GM04504 (cell line): Measurements from ENCODE around the gene GCGR.

ENCODE experiments used
- DNase-seq: peaks from one replicate; pipeline ENCODE4 v3.0.0-alpha.2; 2012; ENCODE audit warnings: low read depth

GCGR gene

DNA sequence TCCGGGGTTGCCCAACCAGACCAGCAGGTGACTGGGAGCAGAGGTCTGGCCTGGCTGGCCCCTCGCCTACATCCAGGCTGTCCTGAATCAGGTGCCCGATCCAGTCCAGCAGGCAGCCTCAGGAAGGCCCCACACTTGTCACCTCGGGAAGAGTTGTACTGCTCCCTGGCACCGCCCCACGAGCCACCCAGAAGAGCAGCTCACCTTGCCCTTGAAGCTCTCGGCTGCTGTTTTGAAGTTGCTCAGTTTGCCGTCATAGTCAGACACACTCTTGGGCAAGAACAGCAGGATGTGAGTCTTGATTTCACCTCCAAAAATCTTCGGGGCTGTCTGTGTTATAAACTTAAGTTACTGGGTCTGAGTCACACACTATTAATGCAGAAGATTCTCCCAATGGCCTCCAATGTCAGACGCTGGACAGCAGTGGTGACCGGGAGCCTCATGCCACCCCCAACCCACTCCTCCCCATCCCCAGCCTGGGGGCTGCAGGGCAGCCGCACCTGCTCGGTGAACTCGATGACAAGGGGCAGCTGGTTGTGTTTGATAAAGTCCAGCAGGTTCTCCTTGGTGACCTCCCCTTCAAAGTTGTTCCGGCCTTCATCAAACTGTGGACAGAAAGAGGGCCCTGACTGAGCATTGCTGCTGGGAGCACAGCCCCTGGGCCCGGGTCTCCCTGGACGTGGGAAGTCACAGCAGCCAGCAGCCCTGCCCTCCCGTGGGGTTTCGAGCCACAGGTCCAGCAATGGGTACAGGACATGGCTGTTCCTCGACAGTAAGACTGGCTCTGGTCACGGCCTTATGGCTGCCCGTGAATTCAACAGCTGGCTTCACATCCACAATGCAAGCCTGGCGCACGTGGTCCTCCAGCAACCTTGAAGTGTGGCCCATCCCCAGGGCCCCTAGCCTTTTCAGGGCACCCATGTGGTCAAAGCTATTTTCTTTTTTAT, 43.1 kb downstream of the GCGR start:
- no peak for DNase-seq

DNA sequence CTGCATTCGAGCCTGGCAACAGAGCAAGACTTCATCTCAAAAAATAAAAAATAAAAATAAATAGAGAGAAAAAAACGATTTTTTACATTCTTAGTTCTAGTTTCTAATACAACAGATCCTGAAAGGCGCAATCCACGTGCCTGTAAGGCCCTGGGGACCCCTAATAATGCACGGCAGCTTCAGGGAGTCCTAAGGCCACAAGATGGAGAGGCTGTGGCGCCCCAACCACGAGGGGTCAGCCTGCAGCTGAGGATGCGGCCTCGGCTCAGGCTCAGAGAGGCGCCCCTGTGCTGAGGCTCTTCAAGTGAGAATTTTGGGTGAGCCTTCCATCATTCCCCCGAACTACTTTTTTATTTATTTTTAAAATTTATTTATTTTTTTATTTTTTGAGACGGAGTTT, 45.5 kb downstream of the GCGR start:
- no peak for DNase-seq

- DNase-seq = no peak
Observed at GRCh38 chr17:81851423-81851822, 47.5 kb downstream of the GCGR start.

DNA sequence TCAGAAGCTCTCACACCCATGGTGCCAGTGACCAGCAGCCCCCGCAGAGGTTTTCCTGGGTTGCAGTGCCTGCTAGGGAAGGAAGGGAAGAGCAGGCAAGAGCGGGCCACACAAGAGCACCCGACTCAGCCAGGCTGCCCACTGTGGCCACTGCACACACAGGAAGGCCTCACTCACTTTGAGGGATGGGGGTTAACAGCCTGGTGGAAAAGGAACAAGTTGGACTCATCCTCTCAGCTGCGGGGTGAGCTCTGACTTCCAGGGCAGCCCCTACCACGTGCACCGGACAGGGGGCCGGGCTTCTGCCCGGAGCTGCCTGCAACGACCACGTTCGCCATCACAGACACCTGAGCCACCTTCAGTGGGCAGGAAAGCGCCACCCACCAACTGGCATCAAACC, 48.3 kb downstream of the GCGR start:
- no peak for DNase-seq

GRCh38 chr17:81854974-81855774, 51.2 kb downstream of the GCGR start:
- DNase-seq = no peak

GRCh38 chr17:81858170-81858966, 54.4 kb downstream of the GCGR start:
- DNase-seq = no peak

GRCh38 chr17:81858967-81859905, 55.3 kb downstream of the GCGR start:
- no peak for DNase-seq

DNA sequence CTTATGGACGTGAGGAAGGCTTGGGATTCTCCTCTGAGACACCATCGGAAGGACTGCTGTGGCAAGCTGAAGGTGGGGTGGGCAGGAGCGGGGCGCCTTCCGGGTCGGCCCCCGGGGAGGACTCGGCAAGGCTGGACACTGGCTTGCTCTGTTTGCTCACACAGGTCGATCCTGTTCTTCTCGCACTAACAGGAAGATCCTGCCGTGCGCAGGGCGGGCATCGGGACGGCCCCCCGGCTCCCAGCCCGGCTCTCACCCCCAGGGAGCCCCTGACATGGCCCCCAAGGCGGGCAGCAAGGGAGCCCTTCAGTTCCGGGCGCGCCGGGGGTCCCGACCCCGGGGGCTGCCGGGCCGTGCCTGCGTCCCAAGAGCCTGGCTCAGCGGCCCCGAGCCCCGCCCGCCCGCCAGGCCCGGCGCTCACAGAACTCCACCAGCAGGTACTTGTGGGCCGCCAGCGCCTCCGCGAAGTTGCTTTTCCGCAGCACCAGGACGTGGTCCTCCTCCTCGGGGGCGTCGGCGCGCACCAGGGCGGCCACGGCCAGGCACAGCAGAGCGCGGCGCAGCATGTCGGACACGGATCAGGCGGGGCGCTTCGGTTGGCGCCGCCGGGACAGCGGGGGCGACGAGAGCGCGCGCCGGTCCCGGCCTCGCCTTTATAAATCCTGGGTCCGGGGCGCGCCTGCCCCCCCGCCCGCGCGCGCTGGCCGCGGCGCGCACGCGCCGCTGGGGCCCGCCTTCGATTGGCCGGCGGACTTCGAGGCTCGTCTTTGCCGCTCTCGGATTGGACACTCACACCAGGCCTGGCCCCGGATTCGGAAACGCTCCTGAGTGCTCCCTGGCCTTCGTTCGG, 56.2 kb downstream of the GCGR start, which contains the start of gene P4HB:
P4HB (minus strand) TSS at position 630 of the 850 bp plus-strand sequence; CDS start at position 566, 64 bp downstream.
- no peak for DNase-seq

DNA sequence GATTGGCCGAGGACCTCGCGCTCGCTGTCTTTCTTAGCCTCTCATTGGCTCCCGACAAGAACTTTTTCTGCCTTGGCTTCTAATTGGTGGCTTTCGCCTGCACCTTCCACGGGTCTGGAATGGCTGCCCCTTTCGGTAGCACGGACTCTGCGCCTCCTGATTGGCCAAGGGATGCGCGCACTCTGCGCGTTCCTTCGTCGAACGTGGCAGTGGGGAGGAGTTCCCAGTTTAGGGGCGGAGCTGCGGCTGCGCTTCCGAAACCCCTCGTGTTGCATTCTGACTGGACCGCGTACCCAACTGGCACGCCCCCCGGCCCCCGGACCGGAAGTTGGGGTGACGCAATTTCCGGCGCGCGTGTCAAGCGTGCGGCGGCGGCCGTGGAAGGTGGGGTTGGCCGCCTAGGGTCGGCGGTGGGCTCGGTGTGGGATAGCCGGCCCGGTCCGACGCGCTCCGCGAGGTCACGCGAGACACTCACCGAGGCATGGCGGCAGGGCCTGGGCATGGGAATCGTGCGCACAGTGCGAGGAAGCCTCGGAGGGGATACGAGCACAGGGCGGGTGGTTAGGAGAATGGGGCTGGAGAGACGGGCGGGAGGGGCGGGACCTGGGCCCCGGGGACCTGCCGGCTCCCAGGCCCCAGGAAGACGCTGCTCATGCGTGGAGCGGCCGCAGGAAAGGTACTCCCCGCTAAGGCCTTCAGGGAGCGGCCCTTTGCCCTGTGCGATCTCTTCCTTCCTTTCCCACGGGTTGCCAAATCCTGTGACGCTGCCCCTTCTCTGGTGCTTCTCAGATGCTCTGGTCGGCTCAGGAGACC, 57.0 kb downstream of the GCGR start:
- DNase-seq = peak; percentile 100

DNA sequence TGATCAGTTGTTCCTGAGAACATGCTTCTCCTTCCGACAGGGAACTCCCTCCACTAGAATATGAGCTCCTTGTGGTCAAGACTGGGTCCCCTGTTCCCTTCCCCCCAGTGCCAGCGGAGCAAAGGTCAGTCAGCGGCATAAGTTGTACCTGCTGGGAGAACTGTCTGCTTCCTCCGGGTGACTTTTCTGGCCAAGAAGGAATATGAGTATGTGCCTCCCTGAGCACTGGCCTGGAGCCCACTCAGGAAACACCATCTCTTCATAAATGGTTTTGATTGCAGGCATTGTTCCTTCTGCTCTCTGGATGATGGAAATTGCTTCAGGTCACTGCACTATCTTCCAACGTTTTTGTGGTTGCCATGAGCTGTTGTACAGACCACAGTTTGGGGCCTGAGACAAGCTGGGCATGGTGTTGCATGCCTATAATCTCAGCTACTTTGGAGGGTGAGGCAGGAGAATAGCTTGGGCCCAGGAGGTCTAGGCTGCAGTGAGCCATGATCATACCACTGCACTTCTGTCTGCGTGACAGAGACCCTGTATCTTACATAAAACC, 59.2 kb downstream of the GCGR start:
- no peak for DNase-seq
